SU-DHL-6 (cell line): Measurements from ENCODE around the gene HTR2C.
"Not testable (repeated sequence)": the region's sequence is repeated elsewhere in the genome, so short reads cannot be mapped to it uniquely, and the experiment has no call there.

ENCODE experiments used
- CTCF ChIP-seq: fragments of 200-600 bp; sonication (generic); IDR thresholded peaks from one replicate; pipeline ENCODE4 v1.5.1; 2017; ENCODE audit warnings: antibody characterized with exemption, mild to moderate bottlenecking, low read length, moderate library complexity; ENCODE audit not compliant: insufficient read depth, poor library complexity, severe bottlenecking
- EZH2phosphoT487 ChIP-seq: fragments of 200-600 bp; sonication (generic), shearing (Covaris generic); conservative IDR thresholded peaks from 2 replicates; pipeline ENCODE4 v1.6.1; 2018; ENCODE audit warnings: mild to moderate bottlenecking, antibody characterized with exemption, low read length, moderate library complexity, mixed read lengths

DNA sequence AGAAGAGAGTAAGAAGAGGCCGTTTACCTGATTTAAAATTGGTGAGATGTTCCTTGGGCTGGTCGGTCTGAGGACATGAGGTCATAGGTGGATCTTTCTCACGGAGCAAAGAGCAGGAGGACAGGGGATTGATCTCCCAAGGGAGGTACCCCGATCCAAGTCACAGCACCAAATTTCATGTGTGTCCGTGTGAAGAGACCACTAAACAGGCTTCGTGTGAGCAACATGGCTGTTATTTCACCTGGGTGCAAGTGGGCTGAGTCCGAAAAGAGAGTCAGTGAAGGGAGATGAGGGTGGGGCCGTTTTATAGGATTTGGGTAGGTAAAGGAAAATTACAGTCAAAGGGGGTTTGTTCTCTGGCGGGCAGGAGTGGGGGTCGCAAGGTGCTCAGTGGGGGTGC lies 22.7 kb downstream of the HTR2C start:
- TF ChIP-seq CTCF, EZH2phosphoT487: not testable (repeated sequence)
